IPS-20b (cell line): Measurements from ENCODE around the gene CDC42BPA.

ENCODE experiments used
- H3K27ac ChIP-seq: one replicate; pipeline ENCODE4 v1.5.1; 2013; ENCODE audit warnings: low read length
- H3K27me3 ChIP-seq: 2 replicates; pipeline ENCODE4 v1.6.1; 2013; ENCODE audit warnings: mild to moderate bottlenecking, low read length, inconsistent platforms; ENCODE audit not compliant: insufficient read depth
- H3K36me3 ChIP-seq: 2 replicates; pipeline ENCODE4 v1.6.1; 2013; ENCODE audit warnings: low read depth, mild to moderate bottlenecking, inconsistent platforms, low read length, moderate library complexity; ENCODE audit not compliant: insufficient read depth
- H3K4me1 ChIP-seq: 2 replicates; pipeline ENCODE4 v1.6.1; 2013; ENCODE audit warnings: mild to moderate bottlenecking, control low read depth, inconsistent platforms, low read length, moderate library complexity; ENCODE audit not compliant: insufficient read depth
- H3K4me3 ChIP-seq: 2 replicates; pipeline ENCODE4 v1.5.1; 2013; ENCODE audit warnings: mild to moderate bottlenecking, low read length, inconsistent platforms
- H3K9ac ChIP-seq: 2 replicates; pipeline ENCODE4 v1.6.1; 2013; ENCODE audit warnings: low read depth, mild to moderate bottlenecking, inconsistent platforms, low read length, moderate library complexity
- H3K9me3 ChIP-seq: 2 replicates; pipeline ENCODE4 v1.6.1; 2013; ENCODE audit warnings: mild to moderate bottlenecking, low read depth, low read length, inconsistent platforms; ENCODE audit not compliant: insufficient read depth

Gene CDC42BPA

GRCh38 chr1:227213426-227213825, 104.9 kb downstream of the CDC42BPA start:
- Histone ChIP-seq H3K4me3 (no peak overlapping the region), H3K9me3 (no peaks in the 10 kb centered on the region), H3K4me1 (no peaks in the 10 kb centered on the region), H3K36me3 (peaks cover 6% of the 10 kb centered on the region; the same call in 1 of the 2 replicates), H3K27ac (no peak overlapping the region), H3K27me3 (no peaks in the 10 kb centered on the region), H3K9ac (no peak overlapping the region)

- Histone ChIP-seq H3K9me3 (no peaks in the 10 kb centered on the region), H3K27ac (no peak overlapping the region), H3K4me3 (no peak overlapping the region), H3K36me3 (peaks cover 6% of the 10 kb centered on the region; the same call in 1 of the 2 replicates), H3K27me3 (no peaks in the 10 kb centered on the region), H3K9ac (no peak overlapping the region), H3K4me1 (no peaks in the 10 kb centered on the region)
Measured at GRCh38 chr1:227212164-227212563, 106.1 kb downstream of the CDC42BPA start.

GRCh38 chr1:227210604-227211003, 107.7 kb downstream of the CDC42BPA start:
- Histone ChIP-seq H3K4me1 (no peaks in the 10 kb centered on the region), H3K36me3 (peaks cover 6% of the 10 kb centered on the region; the same call in 1 of the 2 replicates), H3K9me3 (no peaks in the 10 kb centered on the region), H3K27ac (no peak overlapping the region), H3K4me3 (no peak overlapping the region), H3K27me3 (no peaks in the 10 kb centered on the region), H3K9ac (no peak overlapping the region)

DNA sequence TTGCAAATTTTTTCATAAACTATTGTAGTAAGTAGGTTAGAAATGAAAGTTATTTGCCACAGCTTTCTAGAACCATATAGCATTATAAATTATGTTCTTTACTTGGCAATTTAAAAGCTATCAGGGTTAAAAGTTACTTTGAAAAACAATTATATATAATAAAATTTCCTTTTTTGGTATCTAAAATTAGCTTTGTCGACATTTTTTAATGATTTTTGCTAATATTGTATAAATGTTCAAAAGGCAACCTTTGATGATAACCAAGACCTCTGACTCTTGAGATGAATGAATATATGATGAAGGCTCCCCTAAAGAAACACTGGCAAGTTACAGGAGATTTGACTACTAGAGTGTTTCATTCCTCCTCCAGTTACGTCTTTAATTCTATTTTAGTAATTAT, 121.2 kb downstream of the CDC42BPA start:
- Histone ChIP-seq H3K4me1 (no peaks in the 10 kb centered on the region), H3K4me3 (no peak overlapping the region), H3K27me3 (no peaks in the 10 kb centered on the region), H3K9ac (no peak overlapping the region), H3K27ac (no peak overlapping the region), H3K36me3 (peaks cover 12% of the 10 kb centered on the region; the same call in 1 of the 2 replicates), H3K9me3 (no peaks in the 10 kb centered on the region)

DNA sequence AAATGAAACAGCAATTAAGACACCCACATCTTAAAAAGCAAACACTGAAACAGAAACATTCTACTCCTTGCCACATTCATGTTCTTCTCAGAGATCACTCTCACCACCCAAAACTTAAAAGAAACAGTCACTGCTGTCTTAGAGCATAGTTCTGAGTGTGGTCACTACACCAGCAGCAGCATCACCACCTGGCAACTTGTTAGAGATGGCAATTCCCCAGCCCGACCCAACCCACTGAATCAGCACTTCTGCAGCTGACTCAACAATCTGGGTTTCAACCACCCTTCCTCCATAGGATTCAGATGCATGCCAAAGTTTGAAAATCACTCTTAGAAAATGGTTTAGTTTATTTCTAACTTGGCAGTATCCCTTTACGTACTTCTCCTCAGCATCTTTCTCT, 126.1 kb downstream of the CDC42BPA start:
- Histone ChIP-seq H3K36me3 (peaks cover 7% of the 10 kb centered on the region; the same call in 1 of the 2 replicates), H3K9me3 (no peaks in the 10 kb centered on the region), H3K9ac (no peak overlapping the region), H3K4me1 (no peaks in the 10 kb centered on the region), H3K4me3 (no peak overlapping the region), H3K27ac (no peak overlapping the region), H3K27me3 (no peaks in the 10 kb centered on the region)

DNA sequence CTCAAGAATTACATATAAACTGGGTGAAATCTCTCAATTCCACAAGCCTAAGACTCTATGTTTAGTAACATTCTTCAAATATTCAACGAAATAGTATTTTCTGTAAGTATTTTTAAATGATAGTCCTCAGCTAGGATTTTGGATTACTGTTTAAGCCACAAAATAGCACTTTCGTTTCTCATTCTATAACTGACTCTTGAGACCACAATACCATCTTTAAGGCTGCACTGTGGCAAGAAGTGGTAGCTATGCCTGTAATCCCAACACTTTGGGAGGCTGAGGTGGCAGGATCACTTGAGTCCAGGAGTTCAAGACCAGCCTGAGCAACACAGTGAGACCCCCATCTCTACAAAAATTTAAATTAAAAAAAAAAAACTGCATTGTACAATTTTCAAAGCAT, 126.7 kb downstream of the CDC42BPA start:
- Histone ChIP-seq H3K4me1 (no peaks in the 10 kb centered on the region; the same call in 1 of the 2 replicates), H3K9me3 (no peaks in the 10 kb centered on the region), H3K9ac (no peak overlapping the region), H3K4me3 (no peak overlapping the region), H3K36me3 (peaks cover 7% of the 10 kb centered on the region; the same call in 1 of the 2 replicates), H3K27me3 (no peaks in the 10 kb centered on the region), H3K27ac (no peak overlapping the region)

DNA sequence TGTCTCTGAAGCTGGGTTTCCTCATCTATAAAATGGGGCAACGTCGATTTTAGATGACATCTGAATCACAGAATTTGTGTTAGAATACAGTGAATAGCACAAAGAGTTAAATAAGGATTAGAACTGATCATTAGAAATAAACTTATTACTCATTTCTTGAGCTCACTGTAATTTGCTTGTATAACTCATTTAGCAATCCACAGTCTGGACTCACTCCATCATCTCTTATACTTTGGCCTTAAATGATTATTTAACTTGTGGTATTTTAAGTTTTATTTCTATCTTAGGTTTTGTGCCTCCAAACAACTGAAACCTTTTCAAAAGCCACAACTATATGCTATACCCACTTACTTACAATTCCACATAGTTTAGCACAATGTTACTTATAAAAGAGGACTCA, 128.0 kb downstream of the CDC42BPA start:
- no peak overlapping the region for H3K4me3 ChIP-seq
- no peaks in the 10 kb centered on the region for H3K9me3 ChIP-seq
- no peak overlapping the region for H3K9ac ChIP-seq
- H3K4me1 ChIP-seq = no peaks in the 10 kb centered on the region; the same call in 1 of the 2 replicates
- H3K36me3 ChIP-seq = peaks cover 7% of the 10 kb centered on the region; the same call in 1 of the 2 replicates
- no peaks in the 10 kb centered on the region for H3K27me3 ChIP-seq
- no peak overlapping the region for H3K27ac ChIP-seq

DNA sequence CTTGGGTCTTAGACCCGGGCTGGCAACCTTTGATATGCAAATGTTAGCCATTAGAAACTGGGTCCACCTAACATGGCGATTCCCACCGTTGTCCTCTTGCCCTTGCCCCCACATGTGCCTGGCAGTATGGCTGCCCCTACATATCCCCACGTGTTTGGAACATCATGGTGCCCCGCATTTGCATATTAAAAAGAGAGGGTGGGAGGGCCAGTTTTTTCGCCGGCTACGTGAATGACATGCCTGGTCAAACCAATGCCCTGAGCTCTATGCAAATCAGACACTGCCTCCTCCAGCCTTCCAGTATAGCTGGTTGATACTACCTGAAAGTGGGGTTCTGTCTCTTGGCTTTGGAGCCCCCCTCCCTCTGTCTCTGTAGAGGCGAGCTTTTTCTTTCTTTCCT, 133.0 kb downstream of the CDC42BPA start:
- H3K36me3 ChIP-seq = no peaks in the 10 kb centered on the region
- no peaks in the 10 kb centered on the region for H3K9me3 ChIP-seq
- no peak overlapping the region for H3K27ac ChIP-seq
- H3K4me1 ChIP-seq = no peaks in the 10 kb centered on the region; the same call in 1 of the 2 replicates
- no peak overlapping the region for H3K4me3 ChIP-seq
- H3K9ac ChIP-seq = no peak overlapping the region
- no peaks in the 10 kb centered on the region for H3K27me3 ChIP-seq

DNA sequence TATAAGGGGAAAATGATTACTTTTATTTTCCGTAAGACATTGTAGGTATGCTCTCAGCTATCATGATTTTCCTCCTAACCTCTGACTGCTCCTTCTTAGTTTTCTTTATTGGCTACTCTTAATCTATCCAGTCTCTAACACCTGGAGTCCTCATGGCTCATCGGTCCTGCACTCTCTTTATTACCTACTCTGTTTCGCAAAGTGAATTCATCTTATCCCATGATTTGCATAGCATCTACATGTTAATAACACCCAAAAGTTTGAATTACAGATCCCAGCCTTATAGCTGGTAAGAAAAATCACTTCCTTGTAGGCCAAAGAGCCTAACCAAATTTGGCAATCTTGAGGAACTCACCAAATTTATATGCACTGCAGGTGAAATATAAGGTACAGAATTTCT, 136.3 kb downstream of the CDC42BPA start:
- Histone ChIP-seq H3K36me3 (no peaks in the 10 kb centered on the region), H3K27ac (no peak overlapping the region), H3K9me3 (no peaks in the 10 kb centered on the region), H3K4me1 (no peaks in the 10 kb centered on the region; the same call in 1 of the 2 replicates), H3K9ac (no peak overlapping the region), H3K4me3 (no peak overlapping the region), H3K27me3 (no peaks in the 10 kb centered on the region)

- no peaks in the 10 kb centered on the region for H3K9me3 ChIP-seq
- no peak overlapping the region for H3K27ac ChIP-seq
- H3K36me3 ChIP-seq = no peaks in the 10 kb centered on the region
- H3K27me3 ChIP-seq = no peaks in the 10 kb centered on the region
- H3K4me3 ChIP-seq = no peak overlapping the region
- H3K9ac ChIP-seq = no peak overlapping the region
- H3K4me1 ChIP-seq = no peaks in the 10 kb centered on the region
Measured at GRCh38 chr1:227175611-227176010, 142.7 kb downstream of the CDC42BPA start.

- no peaks in the 10 kb centered on the region for H3K27me3 ChIP-seq
- no peaks in the 10 kb centered on the region for H3K9me3 ChIP-seq
- H3K36me3 ChIP-seq = no peaks in the 10 kb centered on the region
- no peak overlapping the region for H3K9ac ChIP-seq
- H3K4me1 ChIP-seq = no peaks in the 10 kb centered on the region
- H3K27ac ChIP-seq = no peak overlapping the region
- no peak overlapping the region for H3K4me3 ChIP-seq
Measured at GRCh38 chr1:227174164-227174563, 144.1 kb downstream of the CDC42BPA start.

DNA sequence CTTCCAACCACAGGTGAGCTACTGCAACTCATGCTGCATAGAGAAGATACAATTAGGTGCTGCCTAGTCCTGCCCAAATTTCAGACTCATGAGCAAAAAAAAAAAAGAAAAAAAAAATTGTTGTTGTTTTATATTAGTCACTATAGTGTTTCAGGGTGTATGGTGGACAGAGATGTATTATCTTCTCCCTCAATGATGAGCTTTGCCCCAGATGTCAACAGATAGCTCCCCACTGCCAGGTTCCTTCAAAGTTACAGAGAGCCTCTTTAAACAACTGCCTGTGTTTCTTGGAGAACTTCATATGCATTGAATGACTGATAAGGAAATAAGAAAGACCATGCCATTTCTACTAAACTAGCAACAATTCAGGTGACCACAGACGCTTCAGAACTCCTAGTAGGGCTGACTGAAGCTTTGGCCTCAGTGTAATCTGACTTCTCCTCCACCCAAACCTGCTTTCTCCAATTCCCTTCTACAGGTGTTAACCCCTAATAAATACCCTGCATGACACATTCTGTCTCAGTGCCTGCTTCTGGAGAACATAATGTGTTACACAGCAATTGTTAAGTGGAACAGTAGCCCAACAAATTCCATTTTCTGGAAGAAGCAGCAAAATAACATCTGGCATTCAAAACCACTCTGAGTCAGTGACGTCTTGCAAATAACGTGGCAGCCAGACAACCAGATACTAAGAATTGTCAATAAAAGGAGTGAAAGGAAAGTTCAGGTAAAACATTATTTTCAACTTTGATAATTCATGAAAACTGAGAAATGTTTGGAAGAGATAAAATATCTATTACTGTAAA, 147.7 kb downstream of the CDC42BPA start:
- H3K9ac ChIP-seq = no peak overlapping the region
- no peaks in the 10 kb centered on the region for H3K36me3 ChIP-seq
- no peaks in the 10 kb centered on the region for H3K27me3 ChIP-seq
- no peaks in the 10 kb centered on the region for H3K9me3 ChIP-seq
- no peak overlapping the region for H3K4me3 ChIP-seq
- peaks cover 7% of the 10 kb centered on the region; the same call in 1 of the 2 replicates for H3K4me1 ChIP-seq
- H3K27ac ChIP-seq = no peak overlapping the region
